SK-N-SH treated with all-trans-retinoic acid at 6 μM for 48 hours (cell line): Measurements from ENCODE around the gene SPACDR.
"Not testable (repeated sequence)": the region's sequence is repeated elsewhere in the genome, so short reads cannot be mapped to it uniquely, and the experiment has no call there.

Experiments used
- ARNTL ChIP-seq: fragments of 450-650 bp; formaldehyde crosslinking; IDR thresholded peaks from 2 replicates; pipeline ENCODE4 v1.5.0; 2020; ENCODE audit warnings: low read depth, mild to moderate bottlenecking, moderate library complexity, borderline replicate concordance
- BACH2 ChIP-seq: fragments of 250-450 bp; sonication (Bioruptor Pico); IDR thresholded peaks from 2 replicates; pipeline ENCODE4 v1.9.0; 2021; ENCODE audit warnings: mild to moderate bottlenecking, borderline replicate concordance
- CSDC2 ChIP-seq: fragments of 250-450 bp; sonication (Bioruptor Pico); IDR thresholded peaks from 2 replicates; pipeline ENCODE4 v1.5.0; 2020; ENCODE audit warnings: mild to moderate bottlenecking, moderate library complexity
- OSR1 ChIP-seq: fragments of 250-450 bp; sonication (Bioruptor Pico); IDR thresholded peaks from 2 replicates; pipeline ENCODE4 v1.8.0; 2022; ENCODE audit warnings: moderate library complexity, mild to moderate bottlenecking, inconsistent platforms
- RARB ChIP-seq: fragments of 250-450 bp; sonication (Bioruptor Pico); IDR thresholded peaks from 2 replicates; pipeline ENCODE4 v1.8.0; 2021; ENCODE audit warnings: mild to moderate bottlenecking, moderate library complexity
- ZFP3 ChIP-seq: fragments of 250-450 bp; sonication (Bioruptor Pico); IDR thresholded peaks from 2 replicates; pipeline ENCODE4 v1.5.0; 2020; ENCODE audit warnings: mild to moderate bottlenecking, moderate library complexity
- ZFP30 ChIP-seq: fragments of 450-650 bp; formaldehyde crosslinking; IDR thresholded peaks from 2 replicates; pipeline ENCODE4 v1.5.0; 2022; ENCODE audit warnings: mild to moderate bottlenecking, moderate library complexity
- ZNF565 ChIP-seq: fragments of 450-650 bp; formaldehyde crosslinking; conservative IDR thresholded peaks from 2 replicates; pipeline ENCODE4 v1.5.0; 2020; ENCODE audit warnings: low read depth, mild to moderate bottlenecking, moderate library complexity
- ZNF70 ChIP-seq: fragments of 450-650 bp; formaldehyde crosslinking; IDR thresholded peaks from 2 replicates; pipeline ENCODE4 v1.5.0; 2020; ENCODE audit warnings: mild to moderate bottlenecking, moderate library complexity
- TF ChIP-seq, protein P1 (sequence below): fragments of 250-450 bp; sonication (Bioruptor Pico); IDR thresholded peaks from 2 replicates; pipeline ENCODE4 v1.8.0; 2020; ENCODE audit warnings: mild to moderate bottlenecking, moderate library complexity, borderline replicate concordance
- TF ChIP-seq, protein P2 (sequence below): fragments of 250-450 bp; sonication (Bioruptor Pico); IDR thresholded peaks from 2 replicates; pipeline ENCODE4 v1.5.1; 2020; ENCODE audit warnings: low read depth, mild to moderate bottlenecking, moderate library complexity
- TF ChIP-seq, protein P3 (sequence below): fragments of 250-450 bp; sonication (Bioruptor Pico); IDR thresholded peaks from 2 replicates; pipeline ENCODE4 v1.8.0; 2021; ENCODE audit warnings: low read depth, mild to moderate bottlenecking, moderate library complexity, borderline replicate concordance

DNA sequence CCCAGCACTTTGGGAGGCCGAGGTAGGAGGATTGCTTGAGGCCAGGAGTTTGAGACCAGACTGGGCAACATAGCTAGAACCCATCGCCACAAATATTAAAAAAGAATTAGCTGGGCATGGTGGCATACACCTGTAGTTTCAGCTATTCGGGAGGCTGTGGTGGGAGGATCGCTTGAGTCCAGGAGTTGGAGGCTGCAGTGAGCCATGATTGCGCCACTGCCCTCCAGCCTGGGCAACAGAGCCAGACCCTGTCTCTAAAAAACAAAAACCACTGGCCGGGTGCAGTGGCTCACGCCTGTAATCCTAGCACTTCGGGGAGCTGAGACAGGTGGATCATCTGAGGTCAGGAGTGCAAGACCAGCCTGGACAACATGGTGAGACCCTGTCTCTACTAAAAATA, 10.2 kb downstream of the SPACDR start:
- TF ChIP-seq RARB (CRISPR knock-in tag); CSDC2 (CRISPR knock-in tag); ZFP30 (CRISPR knock-in tag); ZNF70 (CRISPR knock-in tag); ZNF565 (CRISPR knock-in tag); ZFP3; OSR1 (CRISPR knock-in tag); BACH2 (CRISPR knock-in tag); ARNTL (CRISPR knock-in tag): not testable (repeated sequence)
- TF ChIP-seq, protein P1, sequence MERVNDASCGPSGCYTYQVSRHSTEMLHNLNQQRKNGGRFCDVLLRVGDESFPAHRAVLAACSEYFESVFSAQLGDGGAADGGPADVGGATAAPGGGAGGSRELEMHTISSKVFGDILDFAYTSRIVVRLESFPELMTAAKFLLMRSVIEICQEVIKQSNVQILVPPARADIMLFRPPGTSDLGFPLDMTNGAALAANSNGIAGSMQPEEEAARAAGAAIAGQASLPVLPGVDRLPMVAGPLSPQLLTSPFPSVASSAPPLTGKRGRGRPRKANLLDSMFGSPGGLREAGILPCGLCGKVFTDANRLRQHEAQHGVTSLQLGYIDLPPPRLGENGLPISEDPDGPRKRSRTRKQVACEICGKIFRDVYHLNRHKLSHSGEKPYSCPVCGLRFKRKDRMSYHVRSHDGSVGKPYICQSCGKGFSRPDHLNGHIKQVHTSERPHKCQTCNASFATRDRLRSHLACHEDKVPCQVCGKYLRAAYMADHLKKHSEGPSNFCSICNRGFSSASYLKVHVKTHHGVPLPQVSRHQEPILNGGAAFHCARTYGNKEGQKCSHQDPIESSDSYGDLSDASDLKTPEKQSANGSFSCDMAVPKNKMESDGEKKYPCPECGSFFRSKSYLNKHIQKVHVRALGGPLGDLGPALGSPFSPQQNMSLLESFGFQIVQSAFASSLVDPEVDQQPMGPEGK (CRISPR knock-in tag) = not testable (repeated sequence)
- TF ChIP-seq, protein P2, sequence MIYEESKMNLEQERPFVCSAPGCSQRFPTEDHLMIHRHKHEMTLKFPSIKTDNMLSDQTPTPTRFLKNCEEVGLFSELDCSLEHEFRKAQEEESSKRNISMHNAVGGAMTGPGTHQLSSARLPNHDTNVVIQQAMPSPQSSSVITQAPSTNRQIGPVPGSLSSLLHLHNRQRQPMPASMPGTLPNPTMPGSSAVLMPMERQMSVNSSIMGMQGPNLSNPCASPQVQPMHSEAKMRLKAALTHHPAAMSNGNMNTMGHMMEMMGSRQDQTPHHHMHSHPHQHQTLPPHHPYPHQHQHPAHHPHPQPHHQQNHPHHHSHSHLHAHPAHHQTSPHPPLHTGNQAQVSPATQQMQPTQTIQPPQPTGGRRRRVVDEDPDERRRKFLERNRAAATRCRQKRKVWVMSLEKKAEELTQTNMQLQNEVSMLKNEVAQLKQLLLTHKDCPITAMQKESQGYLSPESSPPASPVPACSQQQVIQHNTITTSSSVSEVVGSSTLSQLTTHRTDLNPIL (CRISPR knock-in tag) = not testable (repeated sequence)
- TF ChIP-seq, protein P3, sequence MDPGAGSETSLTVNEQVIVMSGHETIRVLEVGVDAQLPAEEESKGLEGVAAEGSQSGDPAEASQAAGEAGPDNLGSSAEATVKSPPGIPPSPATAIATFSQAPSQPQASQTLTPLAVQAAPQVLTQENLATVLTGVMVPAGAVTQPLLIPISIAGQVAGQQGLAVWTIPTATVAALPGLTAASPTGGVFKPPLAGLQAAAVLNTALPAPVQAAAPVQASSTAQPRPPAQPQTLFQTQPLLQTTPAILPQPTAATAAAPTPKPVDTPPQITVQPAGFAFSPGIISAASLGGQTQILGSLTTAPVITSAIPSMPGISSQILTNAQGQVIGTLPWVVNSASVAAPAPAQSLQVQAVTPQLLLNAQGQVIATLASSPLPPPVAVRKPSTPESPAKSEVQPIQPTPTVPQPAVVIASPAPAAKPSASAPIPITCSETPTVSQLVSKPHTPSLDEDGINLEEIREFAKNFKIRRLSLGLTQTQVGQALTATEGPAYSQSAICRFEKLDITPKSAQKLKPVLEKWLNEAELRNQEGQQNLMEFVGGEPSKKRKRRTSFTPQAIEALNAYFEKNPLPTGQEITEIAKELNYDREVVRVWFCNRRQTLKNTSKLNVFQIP (CRISPR knock-in tag) = not testable (repeated sequence)
